Measurements from ENCODE around the gene GMFB.

- TF ChIP-seq ZNF704 (tag by site-specific recombination; IDR thresholded peaks at IDR 0.05) = no peak
- TF ChIP-seq, protein P1, sequence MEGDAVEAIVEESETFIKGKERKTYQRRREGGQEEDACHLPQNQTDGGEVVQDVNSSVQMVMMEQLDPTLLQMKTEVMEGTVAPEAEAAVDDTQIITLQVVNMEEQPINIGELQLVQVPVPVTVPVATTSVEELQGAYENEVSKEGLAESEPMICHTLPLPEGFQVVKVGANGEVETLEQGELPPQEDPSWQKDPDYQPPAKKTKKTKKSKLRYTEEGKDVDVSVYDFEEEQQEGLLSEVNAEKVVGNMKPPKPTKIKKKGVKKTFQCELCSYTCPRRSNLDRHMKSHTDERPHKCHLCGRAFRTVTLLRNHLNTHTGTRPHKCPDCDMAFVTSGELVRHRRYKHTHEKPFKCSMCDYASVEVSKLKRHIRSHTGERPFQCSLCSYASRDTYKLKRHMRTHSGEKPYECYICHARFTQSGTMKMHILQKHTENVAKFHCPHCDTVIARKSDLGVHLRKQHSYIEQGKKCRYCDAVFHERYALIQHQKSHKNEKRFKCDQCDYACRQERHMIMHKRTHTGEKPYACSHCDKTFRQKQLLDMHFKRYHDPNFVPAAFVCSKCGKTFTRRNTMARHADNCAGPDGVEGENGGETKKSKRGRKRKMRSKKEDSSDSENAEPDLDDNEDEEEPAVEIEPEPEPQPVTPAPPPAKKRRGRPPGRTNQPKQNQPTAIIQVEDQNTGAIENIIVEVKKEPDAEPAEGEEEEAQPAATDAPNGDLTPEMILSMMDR (tag by site-specific recombination; IDR thresholded peaks at IDR 0.05) = no peak
- no peak for TF ChIP-seq ZNF394 (tag by site-specific recombination; IDR thresholded peaks at IDR 0.05; ENCODE audit: borderline replicate concordance)
- TF ChIP-seq, protein P2, sequence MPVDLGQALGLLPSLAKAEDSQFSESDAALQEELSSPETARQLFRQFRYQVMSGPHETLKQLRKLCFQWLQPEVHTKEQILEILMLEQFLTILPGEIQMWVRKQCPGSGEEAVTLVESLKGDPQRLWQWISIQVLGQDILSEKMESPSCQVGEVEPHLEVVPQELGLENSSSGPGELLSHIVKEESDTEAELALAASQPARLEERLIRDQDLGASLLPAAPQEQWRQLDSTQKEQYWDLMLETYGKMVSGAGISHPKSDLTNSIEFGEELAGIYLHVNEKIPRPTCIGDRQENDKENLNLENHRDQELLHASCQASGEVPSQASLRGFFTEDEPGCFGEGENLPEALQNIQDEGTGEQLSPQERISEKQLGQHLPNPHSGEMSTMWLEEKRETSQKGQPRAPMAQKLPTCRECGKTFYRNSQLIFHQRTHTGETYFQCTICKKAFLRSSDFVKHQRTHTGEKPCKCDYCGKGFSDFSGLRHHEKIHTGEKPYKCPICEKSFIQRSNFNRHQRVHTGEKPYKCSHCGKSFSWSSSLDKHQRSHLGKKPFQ (tag by site-specific recombination; IDR thresholded peaks at IDR 0.05) = no peak
- no peak for TF ChIP-seq PRDM10 (tag by site-specific recombination; IDR thresholded peaks at IDR 0.05)
- TF ChIP-seq, protein P3, sequence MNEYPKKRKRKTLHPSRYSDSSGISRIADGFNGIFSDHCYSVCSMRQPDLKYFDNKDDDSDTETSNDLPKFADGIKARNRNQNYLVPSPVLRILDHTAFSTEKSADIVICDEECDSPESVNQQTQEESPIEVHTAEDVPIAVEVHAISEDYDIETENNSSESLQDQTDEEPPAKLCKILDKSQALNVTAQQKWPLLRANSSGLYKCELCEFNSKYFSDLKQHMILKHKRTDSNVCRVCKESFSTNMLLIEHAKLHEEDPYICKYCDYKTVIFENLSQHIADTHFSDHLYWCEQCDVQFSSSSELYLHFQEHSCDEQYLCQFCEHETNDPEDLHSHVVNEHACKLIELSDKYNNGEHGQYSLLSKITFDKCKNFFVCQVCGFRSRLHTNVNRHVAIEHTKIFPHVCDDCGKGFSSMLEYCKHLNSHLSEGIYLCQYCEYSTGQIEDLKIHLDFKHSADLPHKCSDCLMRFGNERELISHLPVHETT (tag by site-specific recombination; IDR thresholded peaks at IDR 0.05) = no peak
- TF ChIP-seq, protein P4, sequence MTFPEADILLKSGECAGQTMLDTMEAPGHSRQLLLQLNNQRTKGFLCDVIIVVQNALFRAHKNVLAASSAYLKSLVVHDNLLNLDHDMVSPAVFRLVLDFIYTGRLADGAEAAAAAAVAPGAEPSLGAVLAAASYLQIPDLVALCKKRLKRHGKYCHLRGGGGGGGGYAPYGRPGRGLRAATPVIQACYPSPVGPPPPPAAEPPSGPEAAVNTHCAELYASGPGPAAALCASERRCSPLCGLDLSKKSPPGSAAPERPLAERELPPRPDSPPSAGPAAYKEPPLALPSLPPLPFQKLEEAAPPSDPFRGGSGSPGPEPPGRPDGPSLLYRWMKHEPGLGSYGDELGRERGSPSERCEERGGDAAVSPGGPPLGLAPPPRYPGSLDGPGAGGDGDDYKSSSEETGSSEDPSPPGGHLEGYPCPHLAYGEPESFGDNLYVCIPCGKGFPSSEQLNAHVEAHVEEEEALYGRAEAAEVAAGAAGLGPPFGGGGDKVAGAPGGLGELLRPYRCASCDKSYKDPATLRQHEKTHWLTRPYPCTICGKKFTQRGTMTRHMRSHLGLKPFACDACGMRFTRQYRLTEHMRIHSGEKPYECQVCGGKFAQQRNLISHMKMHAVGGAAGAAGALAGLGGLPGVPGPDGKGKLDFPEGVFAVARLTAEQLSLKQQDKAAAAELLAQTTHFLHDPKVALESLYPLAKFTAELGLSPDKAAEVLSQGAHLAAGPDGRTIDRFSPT (tag by site-specific recombination; IDR thresholded peaks at IDR 0.05) = no peak
- TF ChIP-seq ZNF239 (tag by site-specific recombination; IDR thresholded peaks at IDR 0.05) = no peak
Measured at GRCh38 chr14:54450535-54450934, 38.2 kb downstream of the GMFB start.
